ACHN (cell line): ENCODE results near the gene VPS37B.

Source experiments
- DNase-seq: peaks from one replicate; pipeline ENCODE4 v3.0.0-alpha.2; 2015
- in situ Hi-C: cut with HindIII; loops from 2 replicates; pipeline ENCODE4 v1.10.0; 2017; ENCODE audit warnings: low sequenced_read_pairs, low pct_ligation_motif_present, low pct_unique_long_range_greater_than_20kb

Gene VPS37B

GRCh38 chr12:122835750-122836026 lies 60.2 kb downstream of the VPS37B start:
- in situ Hi-C loops, result loop anchor here (10.0 kb wide), 1 partner anchor 51 kb away; no protein-coding TSS in a partner anchor
- DNase-seq, result peak; percentile 53

- in situ Hi-C loops, result loop anchor here (10.0 kb wide), 1 partner anchor 50 kb away; no protein-coding TSS in a partner anchor
- DNase-seq, result peak; percentile 55
Observed at GRCh38 chr12:122834921-122835749, 60.8 kb downstream of the VPS37B start, which contains the start of gene HIP1R. Gene HIP1R, plus strand, starts transcription at chr12:122835457. Its CDS starts 94 bp downstream, at chr12:122835551.

- in situ Hi-C loops, result loop anchor here (10.0 kb wide), 1 partner anchor 50 kb away; no protein-coding TSS in a partner anchor
Observed at GRCh38 chr12:122834104-122834920, 61.6 kb downstream of the VPS37B start.

GRCh38 chr12:122830517-122831214 lies 65.3 kb downstream of the VPS37B start:
- DNase-seq, result peak; percentile 64
- in situ Hi-C loops, result loop anchor here (10.0 kb wide), 1 partner anchor 46 kb away; no protein-coding TSS in a partner anchor

More at GRCh38 chr12:122834104-122834920, 61.6 kb downstream of the VPS37B start:
- peak; percentile 85 for DNase-seq

- in situ Hi-C loops, result no loop called here
- DNase-seq, result no peak
Observed at GRCh38 chr12:122827258-122827657, 68.7 kb downstream of the VPS37B start.

- DNase-seq, result peak; percentile 86
- in situ Hi-C loops, result no loop called here
Observed at GRCh38 chr12:122825773-122826724, 69.9 kb downstream of the VPS37B start.

GRCh38 chr12:122823429-122823828 lies 72.5 kb downstream of the VPS37B start:
- in situ Hi-C loops, result no loop called here
- no peak for DNase-seq

GRCh38 chr12:122820838-122821271 lies 75.1 kb downstream of the VPS37B start:
- in situ Hi-C loops, result no loop called here
- DNase-seq, result no peak

GRCh38 chr12:122820138-122820537 lies 75.8 kb downstream of the VPS37B start:
- in situ Hi-C loops, result no loop called here
- no peak for DNase-seq

GRCh38 chr12:122819209-122819785 lies 76.6 kb downstream of the VPS37B start:
- no peak for DNase-seq
- in situ Hi-C loops, result no loop called here
